Activated CD4-positive, alpha-beta memory T cell treated with anti-CD3 and anti-CD28 coated beads, Interleukin-2, amount 10 ng/mL, durations not matched to agents 7 days and 5 days (primary cell): Measurements from ENCODE around the gene TSHZ2. TPM values are rescaled to one million over a fixed set of nuclear protein-coding genes. Genes with fewer than 3 reads are reported as not detected.
"Not testable (repeated sequence)": the region's sequence is repeated elsewhere in the genome, so short reads cannot be mapped to it uniquely, and the experiment has no call there.

ENCODE experiments used
- CTCF ChIA-PET: fragments of 350-600 bp; sonication (Branson Sonifier 250); formaldehyde crosslinking; loops from one replicate; lab custom pipeline; 2021; ENCODE audit warnings: antibody characterized with exemption, inconsistent platforms; lab: Charles Lee
- POLR2A ChIA-PET: fragments of 350-600 bp; sonication (Branson Sonifier 250); formaldehyde crosslinking; loops from one replicate; lab custom pipeline; 2021; ENCODE audit warnings: antibody characterized with exemption; lab: Charles Lee
- DNase-seq: peaks from one replicate; pipeline ENCODE4 v3.0.0-alpha.2; 2020
- H3K27ac Mint-ChIP-seq: one replicate; pipeline ENCODE4 v1.8.0; 2021; ENCODE audit warnings: mild to moderate bottlenecking, mixed read lengths
- H3K27me3 Mint-ChIP-seq: one replicate; pipeline ENCODE4 v1.8.0; 2021; ENCODE audit warnings: mixed read lengths
- H3K36me3 Mint-ChIP-seq: one replicate; pipeline ENCODE4 v1.8.0; 2021; ENCODE audit warnings: low read depth, mixed read lengths
- H3K4me1 Mint-ChIP-seq: one replicate; pipeline ENCODE4 v1.8.0; 2021; ENCODE audit warnings: mixed read lengths
- H3K4me3 Mint-ChIP-seq: one replicate; pipeline ENCODE4 v1.8.0; 2021; ENCODE audit warnings: mild to moderate bottlenecking, mixed read lengths
- H3K9me3 Mint-ChIP-seq: one replicate; pipeline ENCODE4 v1.8.0; 2021; ENCODE audit warnings: mixed read lengths
- total RNA-seq, 2 experiments: library from RNA; stranded (reverse); gene quantifications; one replicate each; pipeline ENCODE4 v1.2.3, GENCODE V29; 2021

The TSHZ2 gene
- total RNA-seq, 2 experiments from 2014 or later = 5.4 to 7.1 TPM

GRCh38 chr20:53411129-53411528 is 439.0 kb downstream of the TSHZ2 start:
- Mint-ChIP-seq H3K9me3 (no peaks in the 10 kb centered on the region), H3K36me3 (no peaks in the 10 kb centered on the region), H3K27me3 (no peaks in the 10 kb centered on the region), H3K27ac (no peak overlapping the region), H3K4me3 (no peak overlapping the region), H3K4me1 (peaks cover 4% of the 10 kb centered on the region)
- POLR2A ChIA-PET = no interaction called here
- CTCF ChIA-PET = no interaction called here
- DNase-seq = no peak

GRCh38 chr20:53411891-53412290 is 439.7 kb downstream of the TSHZ2 start:
- H3K27me3 Mint-ChIP-seq = no peaks in the 10 kb centered on the region
- POLR2A ChIA-PET = interaction anchor here (1.2 kb wide), 1 partner anchor 136 kb away, joined by 3 read pairs; no protein-coding TSS in a partner anchor
- CTCF ChIA-PET = interaction anchor here (0.7 to 2.2 kb wide), 2 partner anchors 528 to 650 kb away, joined by 3 to 11 read pairs; no protein-coding TSS in a partner anchor
- H3K9me3 Mint-ChIP-seq = no peaks in the 10 kb centered on the region
- H3K4me3 Mint-ChIP-seq = no peak overlapping the region
- H3K27ac Mint-ChIP-seq = no peak overlapping the region
- no peaks in the 10 kb centered on the region for H3K36me3 Mint-ChIP-seq
- H3K4me1 Mint-ChIP-seq = peaks cover 4% of the 10 kb centered on the region
- no peak for DNase-seq

GRCh38 chr20:53412577-53413185 is 440.5 kb downstream of the TSHZ2 start:
- Mint-ChIP-seq H3K36me3 (no peaks in the 10 kb centered on the region), H3K27me3 (no peaks in the 10 kb centered on the region), H3K4me3 (no peak overlapping the region), H3K27ac (no peak overlapping the region), H3K9me3 (no peaks in the 10 kb centered on the region), H3K4me1 (peaks cover 4% of the 10 kb centered on the region)
- ChIA-PET POLR2A (interaction anchor here (1.2 kb wide), 1 partner anchor 135 kb away, joined by 3 read pairs; no protein-coding TSS in a partner anchor), CTCF (interaction anchor here (0.7 to 3.1 kb wide), 3 partner anchors 135 to 650 kb away, joined by 3 to 11 read pairs (median 9); no protein-coding TSS in a partner anchor)
- DNase-seq = no peak

GRCh38 chr20:53413186-53413631 is 441.1 kb downstream of the TSHZ2 start:
- Mint-ChIP-seq H3K4me3 (no peak overlapping the region), H3K36me3 (no peaks in the 10 kb centered on the region), H3K27me3 (no peaks in the 10 kb centered on the region), H3K4me1 (peaks cover 4% of the 10 kb centered on the region), H3K9me3 (no peaks in the 10 kb centered on the region), H3K27ac (no peak overlapping the region)
- DNase-seq = peak; percentile 63
- CTCF ChIA-PET = interaction anchor here (2.2 to 3.1 kb wide), 2 partner anchors 134 to 527 kb away, joined by 9 to 11 read pairs; no protein-coding TSS in a partner anchor
- POLR2A ChIA-PET = interaction anchor here (1.2 kb wide), 1 partner anchor 135 kb away, joined by 3 read pairs; no protein-coding TSS in a partner anchor

- H3K4me1 Mint-ChIP-seq, H3K36me3 Mint-ChIP-seq, POLR2A ChIA-PET, DNase-seq, H3K27ac Mint-ChIP-seq, H3K4me3 Mint-ChIP-seq, H3K27me3 Mint-ChIP-seq, H3K9me3 Mint-ChIP-seq: not testable (repeated sequence)
- CTCF ChIA-PET = interaction anchor here (2.2 to 3.1 kb wide), 2 partner anchors 134 to 526 kb away, joined by 9 to 11 read pairs; no protein-coding TSS in a partner anchor
These were observed 441.7 kb downstream of the TSHZ2 start for GRCh38 chr20:53413845-53414244.

- CTCF ChIA-PET = no interaction called here
- Mint-ChIP-seq H3K36me3 (no peaks in the 10 kb centered on the region), H3K27me3 (no peaks in the 10 kb centered on the region), H3K4me1 (no peaks in the 10 kb centered on the region), H3K9me3 (no peaks in the 10 kb centered on the region), H3K4me3 (no peak overlapping the region), H3K27ac (no peak overlapping the region)
- POLR2A ChIA-PET = no interaction called here
- no peak for DNase-seq
These were observed 447.7 kb downstream of the TSHZ2 start for GRCh38 chr20:53419693-53420460.

GRCh38 chr20:53421343-53421742 is 449.2 kb downstream of the TSHZ2 start:
- H3K27ac Mint-ChIP-seq = no peak overlapping the region
- H3K27me3 Mint-ChIP-seq = no peaks in the 10 kb centered on the region
- no peaks in the 10 kb centered on the region for H3K36me3 Mint-ChIP-seq
- H3K9me3 Mint-ChIP-seq = peaks cover 3% of the 10 kb centered on the region
- no peak for DNase-seq
- POLR2A ChIA-PET = no interaction called here
- no peak overlapping the region for H3K4me3 Mint-ChIP-seq
- CTCF ChIA-PET = interaction anchor here (0.6 kb wide), 1 partner anchor 44 kb away, joined by 3 read pairs; no protein-coding TSS in a partner anchor
- no peaks in the 10 kb centered on the region for H3K4me1 Mint-ChIP-seq

- no peaks in the 10 kb centered on the region for H3K36me3 Mint-ChIP-seq
- no peak overlapping the region for H3K27ac Mint-ChIP-seq
- ChIA-PET CTCF (interaction anchor here (0.6 kb wide), 1 partner anchor 45 kb away, joined by 3 read pairs; no protein-coding TSS in a partner anchor), POLR2A (no interaction called here)
- H3K9me3 Mint-ChIP-seq = peaks cover 3% of the 10 kb centered on the region
- H3K27me3 Mint-ChIP-seq = no peaks in the 10 kb centered on the region
- H3K4me1 Mint-ChIP-seq = no peaks in the 10 kb centered on the region
- no peak overlapping the region for H3K4me3 Mint-ChIP-seq
- DNase-seq = no peak
These were observed 449.9 kb downstream of the TSHZ2 start for GRCh38 chr20:53422039-53422438.

- Mint-ChIP-seq H3K27ac (no peak overlapping the region), H3K36me3 (no peaks in the 10 kb centered on the region), H3K4me3 (no peak overlapping the region), H3K9me3 (peaks cover 3% of the 10 kb centered on the region), H3K4me1 (peaks cover 1% of the 10 kb centered on the region), H3K27me3 (no peaks in the 10 kb centered on the region)
- ChIA-PET CTCF (no interaction called here), POLR2A (no interaction called here)
- DNase-seq = no peak
These were observed 451.5 kb downstream of the TSHZ2 start for GRCh38 chr20:53423587-53424146.

GRCh38 chr20:53425481-53425880 is 453.3 kb downstream of the TSHZ2 start:
- no peak overlapping the region for H3K27ac Mint-ChIP-seq
- no peaks in the 10 kb centered on the region for H3K36me3 Mint-ChIP-seq
- no peaks in the 10 kb centered on the region for H3K27me3 Mint-ChIP-seq
- H3K9me3 Mint-ChIP-seq = peaks cover 6% of the 10 kb centered on the region
- H3K4me3 Mint-ChIP-seq = no peak overlapping the region
- H3K4me1 Mint-ChIP-seq = peaks cover 9% of the 10 kb centered on the region
- ChIA-PET CTCF (no interaction called here), POLR2A (no interaction called here)
- DNase-seq = no peak

GRCh38 chr20:53425941-53426340 is 453.8 kb downstream of the TSHZ2 start:
- Mint-ChIP-seq H3K4me3 (no peak overlapping the region), H3K36me3 (no peaks in the 10 kb centered on the region), H3K9me3 (peaks cover 6% of the 10 kb centered on the region), H3K4me1 (peaks cover 9% of the 10 kb centered on the region), H3K27me3 (no peaks in the 10 kb centered on the region), H3K27ac (no peak overlapping the region)
- ChIA-PET CTCF (no interaction called here), POLR2A (no interaction called here)
- DNase-seq = no peak

GRCh38 chr20:53426766-53427312 is 454.7 kb downstream of the TSHZ2 start:
- H3K4me3 Mint-ChIP-seq = no peak overlapping the region
- H3K36me3 Mint-ChIP-seq = no peaks in the 10 kb centered on the region
- no peaks in the 10 kb centered on the region for H3K27me3 Mint-ChIP-seq
- ChIA-PET POLR2A (no interaction called here), CTCF (no interaction called here)
- H3K27ac Mint-ChIP-seq = no peak overlapping the region
- peaks cover 6% of the 10 kb centered on the region for H3K9me3 Mint-ChIP-seq
- peaks cover 9% of the 10 kb centered on the region for H3K4me1 Mint-ChIP-seq
- DNase-seq = no peak

GRCh38 chr20:53427951-53428350 is 455.8 kb downstream of the TSHZ2 start:
- Mint-ChIP-seq H3K4me3 (no peak overlapping the region), H3K27me3 (no peaks in the 10 kb centered on the region), H3K36me3 (no peaks in the 10 kb centered on the region), H3K4me1 (peaks cover 9% of the 10 kb centered on the region), H3K27ac (no peak overlapping the region), H3K9me3 (peaks cover 6% of the 10 kb centered on the region)
- ChIA-PET POLR2A (no interaction called here), CTCF (no interaction called here)
- no peak for DNase-seq
